GM19468 (cell line): ENCODE data around the gene FOSB.
"Not testable (repeated sequence)": the region's sequence is repeated elsewhere in the genome, so short reads cannot be mapped to it uniquely, and the experiment has no call there.

Source experiments
- ATAC-seq: cut with Tn5 transposase; IDR thresholded peaks from one replicate; pipeline ENCODE4 v1.9.1; 2021; ENCODE audit warnings: mild to moderate bottlenecking, moderate library complexity, moderate number of reproducible peaks; ENCODE audit not compliant: unreplicated experiment; ENCODE audit errors: extremely low read depth

FOSB gene

GRCh38 chr19:45467456-45468158 is at the start of gene FOSB:
TSS of gene FOSB (plus strand) at chr19:45467996. CDS start at chr19:45468587, 591 bp downstream.
- ATAC-seq: peak; percentile 62

GRCh38 chr19:45418802-45419201 is 49.0 kb upstream of the FOSB start:
- ATAC-seq: no peak

DNA sequence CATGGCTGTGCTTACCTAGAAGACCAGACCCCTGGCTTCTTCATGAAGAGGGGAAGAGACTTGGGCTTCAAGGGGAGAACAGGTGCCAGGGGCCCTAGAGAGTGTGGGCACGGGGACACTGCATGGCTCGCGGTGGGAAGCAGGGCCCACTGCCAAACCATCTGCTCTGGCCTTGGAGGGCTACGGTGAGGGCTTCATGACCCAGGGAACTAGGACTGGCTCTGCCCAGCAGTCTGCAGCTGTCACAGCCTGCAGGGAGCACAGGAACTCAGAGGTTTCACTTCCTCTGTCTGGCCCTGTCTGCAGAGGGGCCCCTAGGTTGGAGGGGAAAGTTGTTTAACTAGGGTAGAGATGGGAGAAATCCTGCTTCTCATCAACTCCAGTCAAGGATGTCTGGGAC is 48.4 kb upstream of the FOSB start:
- ATAC-seq: peak; percentile 40

GRCh38 chr19:45419895-45420294 is 47.9 kb upstream of the FOSB start:
- no peak for ATAC-seq

- ATAC-seq: no peak
These were observed 47.4 kb upstream of the FOSB start for GRCh38 chr19:45420356-45420755.

GRCh38 chr19:45420871-45421270 is 46.9 kb upstream of the FOSB start:
- ATAC-seq: no peak

DNA sequence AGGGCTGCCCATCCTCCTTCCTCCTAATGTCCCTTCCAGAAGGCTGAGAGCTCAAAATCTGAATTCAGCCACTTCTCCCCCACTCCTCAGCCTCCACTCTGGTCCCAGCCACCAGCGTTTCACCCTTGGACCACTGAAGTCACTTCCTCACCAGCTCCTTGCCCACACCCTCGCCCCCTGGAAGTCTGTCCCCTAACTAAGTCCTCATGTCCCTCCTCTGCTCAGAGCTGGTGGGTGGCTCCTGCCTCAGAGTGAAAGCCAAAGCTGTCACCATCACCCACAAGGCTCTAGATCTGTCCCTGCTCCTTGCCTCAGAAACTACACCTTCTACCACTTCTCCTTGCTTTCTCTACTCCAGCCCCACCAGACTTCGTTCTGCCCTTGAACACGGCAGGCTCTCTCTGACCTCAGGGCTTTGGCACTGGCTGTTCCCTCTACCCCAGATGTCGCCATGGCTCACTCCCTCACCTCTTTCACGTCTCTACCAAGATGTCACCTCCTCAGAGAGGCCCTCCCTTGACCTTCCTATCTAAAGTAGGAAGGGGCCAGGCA is 45.8 kb upstream of the FOSB start:
- ATAC-seq: no peak

DNA sequence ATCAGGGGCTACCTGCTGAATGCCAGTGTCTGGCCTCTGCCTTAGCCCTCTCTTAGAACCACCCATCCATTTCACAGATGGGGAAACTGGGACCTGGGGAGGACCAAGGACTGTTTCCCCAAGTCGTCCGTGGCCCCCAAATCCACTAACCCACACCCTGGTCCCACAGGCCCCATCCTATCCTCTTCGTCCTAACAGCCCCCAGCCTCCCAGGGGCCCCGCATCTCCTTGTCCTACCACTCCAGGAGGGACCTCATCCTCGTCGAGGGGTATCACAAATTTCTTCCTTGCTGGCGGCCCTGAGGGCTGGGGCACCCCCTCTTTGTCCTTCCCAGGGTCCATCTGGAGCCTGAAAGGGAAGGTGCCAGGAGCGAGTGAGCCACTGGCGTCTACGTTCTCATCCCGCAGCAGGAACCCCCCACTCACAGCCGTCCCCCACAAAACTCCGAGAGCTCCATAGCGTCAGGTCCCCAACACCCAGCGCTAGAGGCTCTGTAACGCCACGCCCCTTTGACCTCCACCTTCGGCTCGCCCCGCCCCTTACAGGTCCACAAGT is 44.7 kb upstream of the FOSB start:
- no peak for ATAC-seq

DNA sequence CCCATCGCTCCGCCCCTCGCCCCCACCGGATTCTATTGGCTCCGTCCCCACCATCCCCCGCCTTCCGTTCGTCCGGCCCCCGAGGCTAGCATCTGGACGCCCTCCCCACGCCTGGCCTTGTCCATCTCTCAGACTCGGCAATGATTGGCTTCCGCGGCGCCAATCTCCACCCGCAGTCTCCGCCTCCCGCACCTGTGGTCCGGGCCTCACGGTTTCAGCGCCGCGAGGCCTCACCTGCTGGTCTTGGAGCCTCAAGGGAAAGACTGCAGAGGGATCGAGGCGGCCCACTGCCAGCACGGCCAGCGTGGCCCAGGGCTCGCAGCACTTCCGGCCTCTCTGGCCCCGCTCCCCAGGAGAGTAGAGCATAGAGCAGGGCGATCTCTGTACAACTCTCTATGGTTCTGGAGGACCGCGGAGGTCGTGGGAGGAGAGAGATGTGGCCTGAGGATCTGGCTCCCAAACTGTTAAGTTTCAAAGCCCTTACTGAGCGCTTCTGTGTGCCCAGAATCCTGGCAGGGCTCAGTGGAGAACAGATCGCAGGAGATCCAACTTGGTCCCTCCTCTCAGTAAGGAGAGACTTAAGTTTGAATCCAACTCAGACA is 44.1 kb upstream of the FOSB start, which contains the start of gene ERCC1:
ERCC1 (minus strand) TSS at position 329 of the 602 bp plus-strand sequence. CDS start 543 bp downstream, outside the sequence.
- peak; percentile 33 for ATAC-seq

DNA sequence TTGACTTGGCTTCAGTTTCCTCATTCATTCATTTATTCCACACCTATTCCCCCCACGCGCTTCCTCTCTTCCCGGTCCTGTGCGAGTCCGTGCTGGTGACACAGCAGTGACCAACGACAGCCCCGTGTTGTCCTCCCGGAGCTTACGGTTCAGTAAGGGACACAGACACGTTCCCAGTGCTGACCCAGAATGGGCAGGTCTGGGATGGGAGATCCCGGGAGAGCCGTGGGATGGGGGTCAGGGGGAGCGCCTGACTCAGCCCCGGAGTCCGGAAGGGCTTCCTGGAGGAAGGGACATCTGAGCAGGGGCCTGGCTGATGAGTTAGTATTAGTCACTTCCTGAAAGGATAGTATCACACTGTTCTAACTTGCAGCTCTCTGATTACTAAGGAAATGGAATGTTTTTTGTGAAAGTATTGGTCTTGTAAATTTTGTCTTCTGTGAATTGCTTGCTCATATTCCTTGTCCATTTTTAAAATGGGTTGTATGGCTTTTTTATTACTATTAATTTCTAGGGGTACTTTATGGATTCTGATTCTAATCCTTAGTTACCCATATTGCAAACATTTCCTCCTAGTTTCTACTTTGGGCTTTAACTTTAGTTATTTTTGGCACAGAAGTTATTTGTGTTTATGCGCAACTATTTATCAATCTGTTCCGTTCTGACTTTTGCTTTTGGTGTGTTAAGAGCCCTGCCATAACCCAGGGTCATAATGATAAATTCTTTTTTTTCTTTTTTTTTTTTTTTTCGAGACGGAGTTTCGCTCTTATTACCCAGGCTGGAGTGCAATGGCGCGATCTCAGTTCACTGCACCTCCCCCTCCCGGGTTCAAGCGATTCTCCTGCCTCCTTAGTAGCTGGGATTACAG is 43.4 kb upstream of the FOSB start:
- no peak for ATAC-seq

DNA sequence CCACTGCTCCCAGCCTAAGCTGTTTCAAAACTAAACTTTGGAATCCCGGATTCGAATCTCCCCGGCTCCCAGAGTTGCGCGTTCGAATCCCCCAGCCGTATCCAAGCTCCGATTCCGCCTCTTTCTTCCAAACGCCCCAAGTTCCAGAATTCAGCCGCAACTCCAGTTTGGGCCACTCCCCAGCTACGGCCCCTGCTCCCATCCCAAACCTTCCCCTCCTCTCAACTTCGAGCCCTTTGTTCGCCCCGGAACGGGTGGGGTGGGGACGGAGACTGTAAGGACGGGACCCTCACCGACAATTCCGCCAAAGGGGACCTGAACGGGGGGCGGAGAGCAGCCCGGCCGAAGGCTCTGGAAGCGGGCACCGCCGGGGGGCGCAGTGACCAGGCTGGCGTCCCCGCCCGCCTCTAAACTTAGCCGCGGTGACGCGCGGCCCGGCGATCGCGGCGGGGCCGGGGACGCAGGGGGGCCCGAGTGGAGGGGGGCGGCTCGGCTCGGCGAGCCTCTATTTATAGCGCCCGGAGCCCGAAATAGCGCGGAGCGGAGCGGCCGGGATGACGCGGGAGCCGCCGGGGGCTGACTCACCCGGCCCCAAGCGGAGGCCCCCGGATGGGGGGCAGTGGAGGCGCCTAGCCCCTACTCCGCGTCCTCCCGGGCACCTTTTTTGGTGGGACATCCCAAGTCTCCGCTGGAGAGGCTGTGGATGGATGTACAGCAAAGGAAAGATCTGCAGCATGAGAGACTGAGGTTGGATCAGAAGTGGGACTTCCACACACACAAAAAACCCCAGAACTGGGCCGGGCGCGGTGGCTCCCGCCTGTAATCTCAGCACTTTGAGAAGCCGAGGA is 39.2 kb upstream of the FOSB start:
- no peak for ATAC-seq

DNA sequence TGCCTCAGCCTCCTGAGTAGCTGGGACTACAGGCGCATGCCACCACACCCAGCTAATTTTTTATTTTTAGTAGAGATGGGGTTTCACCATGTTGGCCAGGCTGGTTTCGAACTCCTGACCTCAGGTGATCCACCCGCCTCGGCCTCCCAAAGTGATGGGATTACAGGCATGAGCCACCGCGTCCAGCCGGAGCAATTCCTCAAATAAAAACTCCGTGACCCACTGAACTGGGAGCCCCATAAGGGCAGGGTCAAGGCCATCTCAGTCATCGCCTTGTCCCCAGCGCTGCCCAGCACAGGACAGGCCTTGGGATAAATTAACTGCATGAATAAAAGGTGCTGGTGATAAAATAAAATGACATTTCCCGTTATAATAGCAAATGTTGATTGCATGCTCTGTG is 37.9 kb upstream of the FOSB start:
- ATAC-seq: not testable (repeated sequence)

- not testable (repeated sequence) for ATAC-seq
These were observed 36.8 kb upstream of the FOSB start for GRCh38 chr19:45431008-45431407.

- ATAC-seq: not testable (repeated sequence)
These were observed 35.3 kb upstream of the FOSB start for GRCh38 chr19:45432543-45432942.

- no peak for ATAC-seq
These were observed 30.5 kb upstream of the FOSB start for GRCh38 chr19:45437328-45437727.

GRCh38 chr19:45439190-45439568 is 28.6 kb upstream of the FOSB start:
- no peak for ATAC-seq

- ATAC-seq: peak; percentile 34
These were observed 28.1 kb upstream of the FOSB start for GRCh38 chr19:45439569-45440258.

DNA sequence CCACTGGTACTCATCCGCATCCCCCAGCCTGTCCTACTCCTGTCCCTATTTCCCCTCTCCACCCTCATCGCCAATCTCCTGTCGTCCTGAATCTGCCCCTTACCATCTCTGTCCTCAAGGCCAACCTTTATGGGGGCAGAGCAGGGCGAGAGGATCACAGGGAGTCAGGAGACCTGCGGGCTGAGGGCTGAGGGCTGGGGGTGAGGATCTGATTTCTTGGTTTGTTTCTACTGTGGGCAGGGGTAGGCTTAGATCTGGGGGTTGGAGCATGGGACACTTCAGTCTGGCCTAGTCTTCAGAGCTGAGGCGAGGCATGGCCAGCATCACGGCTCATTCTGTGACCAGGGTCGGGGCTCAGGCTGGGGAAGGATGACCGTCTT is 27.5 kb upstream of the FOSB start:
- ATAC-seq: no peak
